ENCODE data around the gene CASZ1.
A peak's percentile ranks its signal among the peaks of the same experiment; 100 is the strongest.

The CASZ1 gene, protein sequence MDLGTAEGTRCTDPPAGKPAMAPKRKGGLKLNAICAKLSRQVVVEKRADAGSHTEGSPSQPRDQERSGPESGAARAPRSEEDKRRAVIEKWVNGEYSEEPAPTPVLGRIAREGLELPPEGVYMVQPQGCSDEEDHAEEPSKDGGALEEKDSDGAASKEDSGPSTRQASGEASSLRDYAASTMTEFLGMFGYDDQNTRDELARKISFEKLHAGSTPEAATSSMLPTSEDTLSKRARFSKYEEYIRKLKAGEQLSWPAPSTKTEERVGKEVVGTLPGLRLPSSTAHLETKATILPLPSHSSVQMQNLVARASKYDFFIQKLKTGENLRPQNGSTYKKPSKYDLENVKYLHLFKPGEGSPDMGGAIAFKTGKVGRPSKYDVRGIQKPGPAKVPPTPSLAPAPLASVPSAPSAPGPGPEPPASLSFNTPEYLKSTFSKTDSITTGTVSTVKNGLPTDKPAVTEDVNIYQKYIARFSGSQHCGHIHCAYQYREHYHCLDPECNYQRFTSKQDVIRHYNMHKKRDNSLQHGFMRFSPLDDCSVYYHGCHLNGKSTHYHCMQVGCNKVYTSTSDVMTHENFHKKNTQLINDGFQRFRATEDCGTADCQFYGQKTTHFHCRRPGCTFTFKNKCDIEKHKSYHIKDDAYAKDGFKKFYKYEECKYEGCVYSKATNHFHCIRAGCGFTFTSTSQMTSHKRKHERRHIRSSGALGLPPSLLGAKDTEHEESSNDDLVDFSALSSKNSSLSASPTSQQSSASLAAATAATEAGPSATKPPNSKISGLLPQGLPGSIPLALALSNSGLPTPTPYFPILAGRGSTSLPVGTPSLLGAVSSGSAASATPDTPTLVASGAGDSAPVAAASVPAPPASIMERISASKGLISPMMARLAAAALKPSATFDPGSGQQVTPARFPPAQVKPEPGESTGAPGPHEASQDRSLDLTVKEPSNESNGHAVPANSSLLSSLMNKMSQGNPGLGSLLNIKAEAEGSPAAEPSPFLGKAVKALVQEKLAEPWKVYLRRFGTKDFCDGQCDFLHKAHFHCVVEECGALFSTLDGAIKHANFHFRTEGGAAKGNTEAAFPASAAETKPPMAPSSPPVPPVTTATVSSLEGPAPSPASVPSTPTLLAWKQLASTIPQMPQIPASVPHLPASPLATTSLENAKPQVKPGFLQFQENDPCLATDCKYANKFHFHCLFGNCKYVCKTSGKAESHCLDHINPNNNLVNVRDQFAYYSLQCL (N-terminal part only)

DNA sequence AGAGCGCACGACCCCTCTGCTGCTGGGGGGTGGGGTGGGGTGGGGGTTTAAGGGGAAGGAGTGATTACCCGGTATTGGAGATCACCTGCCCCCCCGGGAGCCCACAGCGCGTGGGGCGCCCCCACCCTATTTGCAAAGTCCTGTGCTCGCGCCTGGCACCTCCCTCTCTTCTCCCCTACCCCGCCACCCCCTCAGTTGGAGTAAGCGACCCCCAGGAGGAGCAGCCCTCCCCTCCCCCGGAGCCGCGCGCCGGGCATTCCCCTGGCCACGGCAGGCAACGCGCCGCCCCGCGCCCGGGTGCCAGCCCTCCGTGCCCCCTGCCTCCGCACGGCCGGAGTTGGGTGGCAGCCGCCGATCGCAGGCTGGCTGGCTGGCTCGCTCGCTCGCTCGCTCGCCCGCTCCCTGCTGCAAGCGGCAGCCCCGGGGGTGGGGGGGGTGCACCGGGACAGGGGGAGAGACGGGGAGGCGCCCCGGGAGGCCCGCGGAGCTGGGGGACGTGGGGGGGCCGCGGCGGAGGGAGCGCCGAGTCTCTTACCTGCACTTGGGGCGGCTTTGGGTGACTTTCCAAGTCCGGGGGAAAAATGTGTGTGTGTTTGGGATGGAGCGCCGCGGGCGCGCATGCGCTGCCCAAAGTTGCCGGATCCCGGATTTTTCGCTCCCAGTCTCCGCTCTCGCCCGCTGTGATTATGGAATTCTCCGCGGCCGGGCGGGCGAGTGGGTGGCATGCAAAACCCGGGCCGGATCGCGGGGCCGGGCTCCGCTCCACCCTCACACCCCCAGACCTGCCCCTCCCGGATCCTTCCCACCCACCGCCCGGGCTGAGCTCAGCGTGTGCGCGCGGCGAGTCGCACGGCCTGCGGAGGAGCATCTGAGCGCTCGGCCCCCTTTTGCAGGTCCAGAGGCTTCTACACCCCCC is at the start of gene CASZ1:
Gene CASZ1 (minus strand): TSS at position 618 of the 916 bp plus-strand sequence. CDS start 102,757 bp downstream, outside the sequence.
- DNase-seq: peak; percentile 94

- no peak for DNase-seq
Observed at GRCh38 chr1:10843697-10844096, 47.3 kb upstream of the CASZ1 start.

- no peak for DNase-seq
Observed at GRCh38 chr1:10841118-10841517, 44.7 kb upstream of the CASZ1 start.

- no peak for DNase-seq
Observed at GRCh38 chr1:10839188-10839770, 42.8 kb upstream of the CASZ1 start.

DNA sequence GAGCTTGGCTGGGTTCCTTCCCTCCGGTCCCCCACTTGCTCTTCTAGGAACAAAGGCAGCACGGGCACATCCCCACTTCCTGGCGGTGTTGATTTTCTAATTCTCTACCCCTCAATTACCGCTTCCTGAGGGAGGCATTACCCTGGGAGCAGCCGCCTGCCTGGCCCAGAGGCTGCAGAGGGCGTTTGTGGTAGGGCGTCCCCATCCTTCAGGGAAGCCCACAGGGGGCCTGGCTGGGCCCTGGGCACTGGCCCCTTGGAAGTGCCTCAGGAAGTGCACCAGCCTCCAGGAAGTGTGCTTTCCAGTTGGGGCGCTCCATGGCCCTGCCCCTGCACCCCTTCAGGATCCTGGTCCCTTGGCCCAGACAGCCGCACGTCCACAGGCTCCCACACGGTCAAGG is 42.1 kb upstream of the CASZ1 start:
- no peak for DNase-seq

DNA sequence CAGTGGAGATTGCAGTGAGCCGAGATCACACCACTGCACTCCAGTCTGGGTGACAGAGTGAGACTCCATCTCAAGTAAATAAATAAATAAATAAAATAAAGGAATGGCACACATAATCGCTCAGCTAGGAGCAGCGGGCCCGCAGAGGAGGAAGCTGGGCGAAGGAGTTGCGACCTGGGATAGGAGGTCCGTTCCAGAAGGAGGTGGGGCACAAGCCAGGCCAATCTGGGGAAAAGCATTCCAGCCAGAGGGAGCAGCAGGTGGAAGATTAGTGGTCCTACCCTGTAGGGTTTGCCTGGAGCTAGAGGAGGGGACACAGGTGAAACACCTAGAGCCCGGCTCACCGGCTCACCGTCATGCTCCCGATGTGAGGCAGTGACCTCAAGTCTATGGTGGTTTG is 40.3 kb upstream of the CASZ1 start:
- DNase-seq: no peak

DNA sequence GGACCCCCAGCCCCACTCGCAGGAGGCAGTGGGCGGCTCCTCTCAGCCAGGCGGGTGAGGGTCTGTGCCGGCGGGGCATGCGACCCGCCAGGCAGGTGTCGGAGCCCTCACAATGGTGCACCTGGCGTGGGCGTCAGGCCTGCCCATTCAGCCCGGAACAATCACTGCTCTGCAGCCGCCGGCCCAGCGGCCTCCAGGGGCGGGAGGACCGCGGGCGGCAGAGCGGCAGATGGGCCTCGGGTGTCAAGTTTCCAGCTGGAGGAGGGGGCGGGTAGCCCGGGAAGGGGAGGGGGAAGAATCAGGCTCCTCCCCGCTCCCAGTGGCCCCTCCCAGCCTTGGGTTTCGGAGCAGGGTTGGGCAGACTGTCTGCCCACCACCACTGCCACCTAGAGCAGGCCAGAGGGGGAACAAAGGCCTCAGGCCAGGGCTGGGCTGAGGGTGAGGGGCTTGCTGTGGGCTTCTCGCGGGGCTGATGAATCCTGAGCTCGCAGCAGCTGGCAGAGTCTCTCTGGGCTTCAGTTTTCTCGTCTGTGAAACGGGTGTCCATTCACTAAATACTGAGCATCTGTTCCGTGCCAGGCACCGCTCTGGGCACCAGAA is 39.5 kb upstream of the CASZ1 start:
- peak; percentile 95 for DNase-seq

GRCh38 chr1:10835421-10835820 is 39.0 kb upstream of the CASZ1 start:
- no peak for DNase-seq

GRCh38 chr1:10834770-10835412 is 38.4 kb upstream of the CASZ1 start:
- peak; percentile 71 for DNase-seq

GRCh38 chr1:10833630-10834557 is 37.4 kb upstream of the CASZ1 start:
- no peak for DNase-seq

- no peak for DNase-seq
Observed at GRCh38 chr1:10832703-10833102, 36.3 kb upstream of the CASZ1 start.

- DNase-seq: no peak
Observed at GRCh38 chr1:10830961-10831668, 34.7 kb upstream of the CASZ1 start.

GRCh38 chr1:10829965-10830515 is 33.6 kb upstream of the CASZ1 start:
- no peak for DNase-seq

DNA sequence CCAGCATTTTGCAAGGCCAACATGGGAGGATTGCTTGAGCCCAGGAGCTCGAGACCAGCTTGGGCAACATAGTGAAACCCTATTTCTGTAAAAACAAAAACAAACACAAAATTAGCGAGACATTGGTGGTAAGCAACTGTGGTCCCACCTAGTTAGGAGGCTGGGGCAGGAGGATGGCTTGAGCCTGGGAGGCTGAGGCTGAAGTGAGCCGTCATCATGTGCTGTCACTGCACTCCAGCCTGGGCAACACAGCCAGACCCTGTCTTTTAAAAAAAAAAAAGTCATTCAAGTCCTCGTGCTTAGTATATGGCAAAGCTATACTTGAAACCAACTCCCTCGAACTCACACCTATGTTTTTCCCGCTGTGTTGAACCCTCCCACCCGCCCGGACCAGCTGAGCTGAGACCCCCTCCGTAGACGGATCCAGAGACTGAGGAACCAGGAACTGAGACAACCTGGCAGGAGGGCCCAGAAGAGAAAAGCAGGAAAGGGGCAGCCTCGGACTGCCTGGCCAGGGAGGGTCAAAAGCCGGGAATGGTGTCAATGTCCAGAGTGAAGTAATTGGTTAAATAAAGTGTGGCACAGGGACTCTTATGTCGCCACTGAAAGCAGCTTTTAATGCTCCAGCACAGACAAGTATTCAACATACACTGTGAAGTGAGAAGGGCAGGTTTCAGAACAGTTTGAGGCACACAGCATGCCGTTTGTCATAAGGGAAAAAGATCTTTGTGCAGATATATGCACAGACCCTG is 32.8 kb upstream of the CASZ1 start:
- no peak for DNase-seq

GRCh38 chr1:10827377-10828333 is 31.2 kb upstream of the CASZ1 start:
- DNase-seq: no peak

DNA sequence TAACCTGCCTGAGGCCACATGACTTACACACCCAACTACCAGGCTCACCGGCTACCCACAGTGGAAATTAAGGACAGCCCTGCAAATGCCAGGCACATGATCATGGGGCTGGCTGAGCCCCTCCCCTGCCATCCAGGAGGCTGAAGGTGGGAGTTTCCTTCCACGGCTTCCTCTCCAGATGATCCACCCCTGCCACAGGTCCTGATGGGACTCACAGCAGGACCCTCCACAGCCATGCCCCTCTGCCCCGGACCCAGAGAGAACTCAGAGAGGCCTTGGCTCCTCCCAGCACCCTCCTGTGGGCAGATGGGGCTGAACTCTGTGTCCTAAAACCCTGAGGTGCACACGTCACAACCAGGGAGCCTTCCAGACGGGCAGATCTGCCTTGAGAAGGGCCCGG is 29.1 kb upstream of the CASZ1 start:
- DNase-seq: no peak

Measured in NCI-H1105 treated with DMSO at 0.1 percent for 48 hours (cell line).